GM10248 (cell line): ENCODE measurements around the gene AKAP6.

Experiments used
- CTCF ChIA-PET: fragments of 300-600 bp; sonication (Branson Sonifier 250); formaldehyde crosslinking; extraction: SDS; loops from one replicate; lab custom pipeline; 2021; ENCODE audit warnings: antibody characterized with exemption; lab: Yijun Ruan, JAX
- POLR2A ChIA-PET: fragments of 350-650 bp; sonication (Branson Sonifier 250); formaldehyde crosslinking; extraction: SDS; loops from one replicate; lab custom pipeline; 2020; ENCODE audit warnings: antibody characterized with exemption; lab: Yijun Ruan, JAX
- DNase-seq: peaks from one replicate; pipeline ENCODE4 v3.0.0; 2012; ENCODE audit errors: extremely low spot score
- CTCF ChIP-seq: IDR thresholded peaks from 2 replicates; pipeline ENCODE4 v1.5.1; 2012; ENCODE audit warnings: mild to moderate bottlenecking, low read depth; ENCODE audit errors: extremely low read depth, missing control alignments, control extremely low read depth

AKAP6 gene

GRCh38 chr14:32824195-32824594 lies 495.1 kb downstream of the AKAP6 start:
- CTCF ChIA-PET: no interaction called here
- TF ChIP-seq CTCF: no peak
- POLR2A ChIA-PET: no interaction called here
- DNase-seq: no peak

- no peak for TF ChIP-seq CTCF
- POLR2A ChIA-PET: no interaction called here
- CTCF ChIA-PET: no interaction called here
- no peak for DNase-seq
These were observed 496.0 kb downstream of the AKAP6 start for GRCh38 chr14:32825058-32825457.

DNA sequence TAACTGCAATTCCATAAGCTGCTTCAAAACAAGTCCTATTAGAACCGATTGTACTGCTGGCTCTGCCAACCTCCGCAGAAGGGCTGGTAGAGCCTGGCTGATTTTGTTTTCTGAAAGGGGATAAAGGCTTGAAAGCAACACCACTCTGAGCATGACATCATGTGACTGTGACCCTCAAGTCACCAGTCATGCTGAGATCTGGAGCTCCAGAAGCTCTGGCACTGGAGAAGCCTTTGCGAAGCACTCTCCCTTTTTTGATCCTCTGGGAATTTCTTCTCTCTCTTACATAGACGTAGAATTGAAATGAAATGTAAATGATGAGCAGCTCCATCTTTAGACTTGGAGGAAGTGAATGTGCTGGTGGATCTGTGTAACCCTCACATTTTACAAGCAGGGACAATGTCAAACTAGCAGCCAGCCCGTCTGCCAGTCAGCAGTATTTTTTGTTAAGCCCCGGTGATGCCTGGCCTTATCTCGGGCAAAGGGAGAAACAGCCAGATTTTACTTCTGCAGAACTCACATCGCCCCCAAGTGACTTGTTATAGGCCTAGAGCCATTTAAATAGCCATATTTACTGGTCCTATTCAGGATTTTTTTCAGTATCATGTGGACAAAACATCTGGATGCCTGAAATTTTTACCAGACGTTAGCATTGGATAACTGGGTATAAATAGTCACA lies 497.4 kb downstream of the AKAP6 start:
- CTCF ChIA-PET: no interaction called here
- no peak for TF ChIP-seq CTCF
- POLR2A ChIA-PET: no interaction called here
- DNase-seq: no peak

- no peak for DNase-seq
- no peak for TF ChIP-seq CTCF
- ChIA-PET CTCF (interaction anchor here (1.1 kb wide), 1 partner anchor 95 kb away, joined by 3 read pairs; no protein-coding TSS in a partner anchor), POLR2A (no interaction called here)
These were observed 498.4 kb downstream of the AKAP6 start for GRCh38 chr14:32827514-32827913.

GRCh38 chr14:32835924-32836323 lies 506.8 kb downstream of the AKAP6 start:
- CTCF ChIA-PET: no interaction called here
- no peak for TF ChIP-seq CTCF
- no peak for DNase-seq
- POLR2A ChIA-PET: no interaction called here

- ChIA-PET CTCF (no interaction called here), POLR2A (no interaction called here)
- TF ChIP-seq CTCF: no peak
- DNase-seq: no peak
These were observed 512.6 kb downstream of the AKAP6 start for GRCh38 chr14:32841698-32842097.
